GM12873 (cell line): ENCODE measurements around the gene CALR3.

Experiments
- TF ChIP-seq, protein P1 (sequence below): IDR thresholded peaks from 2 replicates; pipeline ENCODE4 v1.5.1; 2012; ENCODE audit warnings: low read depth, mild to moderate bottlenecking, moderate library complexity, low read length, control low read depth; ENCODE audit not compliant: insufficient read depth; ENCODE audit errors: missing control alignments

Gene CALR3

DNA sequence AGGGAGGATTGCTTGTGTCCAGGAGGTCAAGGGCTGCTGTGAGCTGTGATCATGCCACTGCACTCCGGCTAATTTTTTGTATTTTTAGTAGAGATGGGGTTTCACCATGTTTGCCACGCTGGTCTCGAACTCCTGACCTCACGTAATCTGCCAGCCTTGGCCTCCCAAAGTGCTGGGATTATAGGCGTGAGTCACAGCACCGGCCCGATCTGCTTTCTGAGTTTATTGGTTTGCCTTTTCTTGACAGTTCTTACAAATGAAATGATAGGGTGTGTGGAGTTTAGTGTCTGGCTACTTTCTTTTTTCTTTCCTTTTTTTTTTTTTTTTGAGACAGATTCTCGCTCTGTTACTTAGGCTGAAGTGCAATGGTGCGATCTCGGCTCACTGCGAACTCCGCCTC, 1.1 kb upstream of the CALR3 start:
- TF ChIP-seq, protein P1, sequence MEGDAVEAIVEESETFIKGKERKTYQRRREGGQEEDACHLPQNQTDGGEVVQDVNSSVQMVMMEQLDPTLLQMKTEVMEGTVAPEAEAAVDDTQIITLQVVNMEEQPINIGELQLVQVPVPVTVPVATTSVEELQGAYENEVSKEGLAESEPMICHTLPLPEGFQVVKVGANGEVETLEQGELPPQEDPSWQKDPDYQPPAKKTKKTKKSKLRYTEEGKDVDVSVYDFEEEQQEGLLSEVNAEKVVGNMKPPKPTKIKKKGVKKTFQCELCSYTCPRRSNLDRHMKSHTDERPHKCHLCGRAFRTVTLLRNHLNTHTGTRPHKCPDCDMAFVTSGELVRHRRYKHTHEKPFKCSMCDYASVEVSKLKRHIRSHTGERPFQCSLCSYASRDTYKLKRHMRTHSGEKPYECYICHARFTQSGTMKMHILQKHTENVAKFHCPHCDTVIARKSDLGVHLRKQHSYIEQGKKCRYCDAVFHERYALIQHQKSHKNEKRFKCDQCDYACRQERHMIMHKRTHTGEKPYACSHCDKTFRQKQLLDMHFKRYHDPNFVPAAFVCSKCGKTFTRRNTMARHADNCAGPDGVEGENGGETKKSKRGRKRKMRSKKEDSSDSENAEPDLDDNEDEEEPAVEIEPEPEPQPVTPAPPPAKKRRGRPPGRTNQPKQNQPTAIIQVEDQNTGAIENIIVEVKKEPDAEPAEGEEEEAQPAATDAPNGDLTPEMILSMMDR, result no peak

DNA sequence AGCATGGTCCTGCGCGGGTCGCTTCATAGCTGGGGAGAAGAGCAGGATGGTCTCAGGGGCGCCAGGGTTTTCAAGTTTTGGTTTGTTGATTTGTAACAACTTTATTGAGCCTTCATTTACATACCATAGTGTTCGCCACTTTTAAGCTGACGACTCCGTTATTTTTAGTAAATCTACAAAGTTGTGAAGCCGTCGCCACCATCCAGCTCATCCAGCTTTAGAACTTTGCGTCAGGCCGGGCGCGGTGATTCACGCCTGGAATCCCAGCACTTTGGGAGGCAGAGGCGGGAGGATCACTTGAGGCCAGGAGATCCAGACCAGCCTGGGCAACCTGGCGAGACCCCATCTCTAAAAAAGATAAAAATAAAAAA, 631 bp upstream of the CALR3 start:
- TF ChIP-seq, protein P1, result no peak

DNA sequence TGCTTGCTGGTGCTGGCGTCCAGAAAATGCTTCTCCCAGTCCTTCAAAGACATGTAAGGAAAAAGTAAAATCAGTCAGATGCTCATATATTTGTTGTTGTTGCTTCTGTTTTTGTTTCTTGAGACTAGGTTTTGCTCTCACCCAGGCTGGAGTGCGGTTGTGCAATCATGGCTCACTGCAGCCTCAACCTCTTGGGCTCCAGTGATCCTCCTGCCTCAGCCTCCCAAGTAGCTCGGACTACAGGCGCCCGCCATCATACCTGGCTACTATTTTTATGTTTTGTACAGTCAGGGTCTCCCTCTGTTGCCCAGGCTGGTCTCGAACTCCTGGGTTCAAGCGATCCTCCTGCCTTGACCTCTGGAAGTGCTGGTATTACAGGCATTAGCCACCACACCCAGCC, 13.2 kb downstream of the CALR3 start:
- TF ChIP-seq, protein P1, result no peak

DNA sequence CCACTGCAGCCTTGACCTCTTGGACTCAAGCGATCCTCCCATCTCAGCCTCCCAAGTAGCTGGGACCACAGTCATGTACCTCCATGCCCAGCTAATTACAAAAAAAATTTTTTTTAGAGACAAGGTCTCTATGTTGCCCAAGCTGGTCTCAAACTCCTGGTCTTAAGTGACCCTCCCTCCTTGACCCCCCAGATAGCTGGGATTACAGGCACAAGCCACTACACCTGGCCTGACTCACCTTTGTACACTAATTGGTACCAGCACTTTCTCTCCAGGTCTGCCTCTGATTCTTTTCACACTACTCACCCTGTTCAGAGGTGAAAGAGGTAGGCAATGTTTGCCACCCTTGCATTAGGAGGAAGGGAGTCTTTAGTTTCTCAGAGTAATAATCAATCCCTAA, 18.7 kb downstream of the CALR3 start:
- TF ChIP-seq, protein P1, result no peak

DNA sequence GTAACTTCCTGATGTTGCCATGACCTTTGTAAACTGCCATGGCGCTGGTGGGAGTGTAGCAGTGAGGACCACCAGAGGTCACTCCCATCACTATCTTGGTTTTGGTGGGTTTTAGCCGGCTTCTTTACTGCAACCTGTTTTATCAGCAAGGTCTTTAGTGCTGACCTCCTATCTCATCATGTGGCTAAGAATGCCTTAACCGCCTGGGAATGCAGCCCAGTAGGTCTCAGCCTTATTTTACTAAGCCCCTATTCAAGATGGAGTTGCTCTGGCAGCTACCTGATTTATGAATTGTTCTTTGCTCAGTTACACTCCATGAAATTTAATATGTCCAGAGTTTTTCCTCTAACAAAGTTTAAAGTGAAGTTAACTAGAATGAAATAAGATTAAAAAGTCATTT, 19.6 kb downstream of the CALR3 start:
- TF ChIP-seq, protein P1, result no peak

DNA sequence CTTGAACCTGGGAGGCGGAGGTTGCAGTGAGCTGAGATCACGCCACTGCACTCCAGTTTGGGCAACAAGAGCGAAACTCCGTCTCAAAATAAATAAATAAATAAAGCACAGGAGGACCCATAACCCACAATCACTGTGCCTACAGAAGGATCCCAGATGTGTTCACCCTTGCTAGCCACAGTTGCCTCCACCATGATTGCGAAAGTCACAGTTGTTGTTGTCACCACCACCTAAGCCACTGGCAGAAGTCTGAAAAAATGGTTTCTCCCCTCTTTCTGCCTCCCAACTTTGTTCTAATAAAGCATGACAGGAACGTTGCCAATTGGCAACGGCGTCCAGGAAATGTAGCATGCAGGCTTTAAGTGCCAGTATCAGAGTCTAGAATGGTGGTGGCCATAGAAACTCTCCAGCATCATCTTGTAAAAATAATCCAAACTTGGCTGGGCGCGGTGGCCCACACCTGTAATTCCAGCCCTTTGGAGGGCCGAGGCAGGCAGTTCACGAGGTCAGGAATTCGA, 22.0 kb downstream of the CALR3 start:
- TF ChIP-seq, protein P1, result no peak

DNA sequence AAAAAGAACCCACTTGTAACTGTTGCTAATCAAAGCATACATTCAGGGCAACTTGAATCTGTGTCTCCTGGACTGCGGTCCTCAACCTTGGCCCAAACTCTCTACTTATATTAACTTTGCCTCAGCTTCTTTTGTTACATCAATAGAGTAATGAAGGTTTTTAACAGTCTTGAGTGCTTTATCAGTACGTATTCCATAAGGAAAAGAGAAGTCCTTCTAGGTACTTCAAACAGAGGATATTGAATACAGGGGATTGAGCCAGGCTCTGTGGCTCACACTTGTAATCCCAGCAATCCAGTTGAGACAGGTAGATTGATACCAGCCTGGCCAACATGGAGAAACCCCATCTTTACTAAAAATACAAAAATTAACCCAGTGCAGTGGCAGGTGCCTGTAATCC, 23.0 kb downstream of the CALR3 start:
- TF ChIP-seq, protein P1, result no peak
